ENCODE measurements around the gene VPS13D.
"Not testable (repeated sequence)": the region's sequence is repeated elsewhere in the genome, so short reads cannot be mapped to it uniquely, and the experiment has no call there.

VPS13D gene

DNA sequence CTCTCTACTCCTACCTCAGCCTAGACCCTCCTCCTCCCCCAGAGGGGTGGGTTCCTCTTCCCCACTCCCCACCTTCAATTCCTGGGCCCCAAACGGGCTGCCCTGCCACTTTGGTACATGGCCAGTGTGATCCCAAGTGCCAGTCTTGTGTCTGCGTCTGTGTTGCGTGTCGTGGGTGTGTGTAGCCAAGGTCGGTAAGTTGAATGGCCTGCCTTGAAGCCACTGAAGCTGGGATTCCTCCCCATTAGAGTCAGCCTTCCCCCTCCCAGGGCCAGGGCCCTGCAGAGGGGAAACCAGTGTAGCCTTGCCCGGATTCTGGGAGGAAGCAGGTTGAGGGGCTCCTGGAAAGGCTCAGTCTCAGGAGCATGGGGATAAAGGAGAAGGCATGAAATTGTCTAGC is 21.6 kb upstream of the VPS13D start:
- H3K4me1 Mint-ChIP-seq: peaks cover 55% of the 10 kb centered on the region

DNA sequence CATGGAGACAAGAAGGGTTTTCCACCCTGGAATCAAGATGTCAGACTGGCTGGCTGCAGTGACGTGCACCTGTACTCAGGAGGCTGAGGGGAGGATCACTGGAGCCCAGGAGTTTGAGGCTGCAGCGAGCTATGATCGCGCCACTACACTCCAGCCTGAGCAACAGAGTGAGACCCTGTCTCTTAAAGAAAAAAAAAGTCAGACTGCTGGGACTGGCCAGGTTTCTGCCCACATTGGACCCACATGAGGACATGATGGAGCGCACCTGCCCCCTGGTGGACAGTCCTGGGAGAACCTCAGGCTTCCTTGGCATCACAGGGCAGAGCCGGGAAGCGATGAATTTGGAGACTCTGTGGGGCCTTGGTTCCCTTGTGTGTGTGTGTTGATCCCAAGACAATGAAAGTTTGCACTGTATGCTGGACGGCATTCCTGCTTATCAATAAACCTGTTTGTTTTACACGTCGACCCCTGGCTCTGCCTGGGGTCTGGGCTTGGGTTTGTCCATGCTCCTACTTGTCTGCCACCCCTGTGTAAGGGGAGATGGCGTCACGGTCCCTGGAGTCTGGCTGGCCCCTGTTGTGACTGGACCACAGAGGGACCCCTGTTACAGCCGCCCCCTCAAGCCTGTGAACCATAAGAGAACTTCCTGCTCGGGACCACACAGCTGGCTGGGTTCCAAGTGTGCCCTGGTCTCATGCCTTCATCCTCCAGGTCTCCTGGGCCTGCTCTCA is 20.9 kb upstream of the VPS13D start:
- Mint-ChIP-seq H3K27ac (peak overlapping the region; percentile 46), H3K4me1 (peaks cover 49% of the 10 kb centered on the region), H3K36me3 (peaks cover 4% of the 10 kb centered on the region), H3K4me3 (no peak overlapping the region), H3K27me3 (no peaks in the 10 kb centered on the region), H3K9me3 (no peaks in the 10 kb centered on the region)

More for the DNA sequence above, 21.6 kb upstream of the VPS13D start:
- H3K27me3 Mint-ChIP-seq: no peaks in the 10 kb centered on the region
- peak overlapping the region; percentile 69 for H3K27ac Mint-ChIP-seq
- H3K9me3 Mint-ChIP-seq: no peaks in the 10 kb centered on the region
- H3K4me3 Mint-ChIP-seq: no peak overlapping the region
- H3K36me3 Mint-ChIP-seq: peaks cover 6% of the 10 kb centered on the region

DNA sequence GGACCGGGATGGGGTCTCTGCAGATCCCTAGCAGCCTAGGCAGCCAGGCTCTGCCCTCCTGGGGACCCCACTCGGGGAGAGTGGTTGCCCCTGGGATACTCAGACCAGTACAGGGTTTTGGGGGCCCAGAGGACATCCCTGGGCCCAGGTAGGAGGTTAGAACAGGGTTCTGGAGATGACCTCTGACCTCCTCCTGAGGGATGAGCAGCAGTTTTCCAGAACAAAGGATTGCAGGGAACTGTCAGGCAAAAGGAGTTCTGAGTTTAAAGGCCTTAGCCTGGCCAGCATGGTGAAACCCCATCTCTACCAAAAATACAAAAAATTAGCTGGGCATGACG is 20.4 kb upstream of the VPS13D start:
- H3K4me3 Mint-ChIP-seq: no peak overlapping the region
- H3K4me1 Mint-ChIP-seq: peaks cover 43% of the 10 kb centered on the region

DNA sequence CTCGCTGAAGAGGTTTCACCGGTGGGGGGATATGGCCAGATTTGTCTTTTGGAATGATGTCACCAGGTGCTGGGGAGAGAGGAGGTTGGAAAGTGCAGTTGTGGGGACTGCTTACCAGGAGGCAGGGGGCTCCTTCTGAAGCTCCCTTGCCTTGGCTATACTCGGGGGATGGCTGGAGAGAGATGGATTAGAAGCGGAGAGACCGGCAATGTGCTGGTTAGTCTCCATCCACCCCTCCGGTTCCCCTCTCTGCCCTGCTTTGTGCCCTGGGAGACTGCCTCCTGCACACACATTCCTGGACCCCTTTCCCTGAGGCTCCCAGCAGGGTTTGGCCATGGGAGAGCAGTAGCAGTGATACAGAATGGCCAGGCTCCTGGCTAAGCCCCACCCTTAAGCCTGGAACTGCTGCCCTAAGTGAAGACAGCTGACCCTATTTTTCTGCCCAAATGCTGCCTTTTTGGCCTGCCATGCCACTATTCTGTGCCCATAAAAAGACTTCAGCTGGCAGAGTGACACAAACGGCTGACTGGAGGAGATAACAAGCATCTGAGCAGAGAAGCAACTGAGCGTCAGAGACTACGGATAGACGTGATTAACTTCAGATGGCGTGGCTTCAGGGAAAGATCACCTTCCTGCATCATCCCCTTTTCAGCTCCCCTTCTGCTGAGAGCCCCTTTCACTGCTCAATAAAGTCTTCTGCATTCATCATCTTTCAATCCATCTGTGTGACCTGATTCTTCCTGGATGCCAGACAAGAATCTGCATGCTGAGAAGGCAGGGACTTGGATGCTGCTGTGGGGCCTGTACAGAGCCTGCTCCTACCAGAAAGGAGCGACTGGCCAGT is 14.5 kb upstream of the VPS13D start:
- no peaks in the 10 kb centered on the region for H3K9me3 Mint-ChIP-seq
- no peaks in the 10 kb centered on the region for H3K27me3 Mint-ChIP-seq
- H3K4me1 Mint-ChIP-seq: peaks cover 11% of the 10 kb centered on the region
- no peaks in the 10 kb centered on the region for H3K36me3 Mint-ChIP-seq
- H3K4me3 Mint-ChIP-seq: no peak overlapping the region
- H3K27ac Mint-ChIP-seq: no peak overlapping the region

More for the DNA sequence above, 20.4 kb upstream of the VPS13D start:
- Mint-ChIP-seq H3K36me3 (peaks cover 4% of the 10 kb centered on the region), H3K27ac (no peak overlapping the region), H3K27me3 (no peaks in the 10 kb centered on the region), H3K9me3 (no peaks in the 10 kb centered on the region)

DNA sequence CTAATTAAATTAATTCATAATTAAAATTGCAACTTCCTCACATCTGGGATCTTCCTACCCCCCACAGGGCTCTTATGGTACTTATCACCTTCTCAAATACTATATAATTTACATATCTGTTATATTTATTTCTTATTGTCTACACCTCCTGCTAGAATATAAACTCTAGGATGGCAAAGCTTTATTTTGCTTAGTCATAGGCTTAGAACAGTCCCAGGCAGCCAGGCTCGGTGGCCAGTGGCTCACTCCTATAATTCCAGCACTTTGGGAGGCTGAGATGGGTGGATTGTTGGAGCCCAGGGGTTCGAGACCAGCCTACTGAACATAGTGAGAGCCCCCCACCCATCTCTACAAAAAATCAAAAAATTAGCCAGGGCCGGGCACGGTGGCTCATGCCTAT is 10.0 kb upstream of the VPS13D start:
- Mint-ChIP-seq H3K9me3 (no peaks in the 10 kb centered on the region), H3K36me3 (peaks cover 4% of the 10 kb centered on the region), H3K27ac (no peak overlapping the region), H3K4me3 (no peak overlapping the region), H3K4me1 (no peaks in the 10 kb centered on the region), H3K27me3 (peaks cover 2% of the 10 kb centered on the region)

DNA sequence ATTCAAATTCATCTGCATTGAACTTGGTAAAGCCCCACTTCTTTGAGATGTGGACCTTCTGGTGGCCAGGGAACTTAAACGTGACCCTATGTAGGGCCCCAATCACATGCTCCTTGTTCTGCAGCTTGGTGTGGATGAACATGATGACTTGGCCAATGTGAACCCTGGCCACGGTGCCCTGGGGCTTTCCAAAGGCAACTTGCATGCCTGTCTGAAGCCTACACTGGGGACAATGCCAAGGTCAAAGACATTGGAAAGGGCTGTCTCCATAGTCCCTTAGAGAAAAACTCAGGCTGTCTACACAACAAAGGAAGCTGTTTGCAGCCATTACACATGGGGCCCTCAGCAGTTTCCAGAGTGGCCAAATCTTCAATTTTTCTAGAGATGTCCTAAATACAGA is 8.9 kb upstream of the VPS13D start:
- H3K36me3 Mint-ChIP-seq: peaks cover 4% of the 10 kb centered on the region
- H3K9me3 Mint-ChIP-seq: no peaks in the 10 kb centered on the region
- H3K27ac Mint-ChIP-seq: no peak overlapping the region
- peaks cover 2% of the 10 kb centered on the region for H3K27me3 Mint-ChIP-seq
- H3K4me1 Mint-ChIP-seq: no peaks in the 10 kb centered on the region
- no peak overlapping the region for H3K4me3 Mint-ChIP-seq

DNA sequence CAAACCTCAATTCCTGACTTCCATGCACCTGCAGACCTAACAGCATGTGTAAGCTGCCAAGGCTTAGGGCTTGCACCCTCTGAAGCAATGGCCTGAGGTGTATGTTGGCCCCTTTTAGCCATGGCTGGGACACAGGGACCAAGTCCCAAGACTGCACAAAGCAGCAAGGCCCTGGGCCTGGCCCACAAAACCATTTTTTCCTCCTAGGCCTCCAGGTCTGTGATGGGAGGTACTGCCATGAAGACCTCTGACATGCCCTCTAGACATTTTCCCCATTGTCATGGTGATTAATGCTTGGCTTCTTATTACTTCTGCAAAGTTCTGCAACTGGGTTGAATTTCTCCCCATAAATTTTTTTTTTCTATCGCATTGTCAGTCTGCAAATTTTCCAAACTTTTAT is 7.1 kb upstream of the VPS13D start:
- not testable (repeated sequence) for H3K4me3 Mint-ChIP-seq, H3K9me3 Mint-ChIP-seq, H3K27ac Mint-ChIP-seq, H3K27me3 Mint-ChIP-seq, H3K4me1 Mint-ChIP-seq, H3K36me3 Mint-ChIP-seq

DNA sequence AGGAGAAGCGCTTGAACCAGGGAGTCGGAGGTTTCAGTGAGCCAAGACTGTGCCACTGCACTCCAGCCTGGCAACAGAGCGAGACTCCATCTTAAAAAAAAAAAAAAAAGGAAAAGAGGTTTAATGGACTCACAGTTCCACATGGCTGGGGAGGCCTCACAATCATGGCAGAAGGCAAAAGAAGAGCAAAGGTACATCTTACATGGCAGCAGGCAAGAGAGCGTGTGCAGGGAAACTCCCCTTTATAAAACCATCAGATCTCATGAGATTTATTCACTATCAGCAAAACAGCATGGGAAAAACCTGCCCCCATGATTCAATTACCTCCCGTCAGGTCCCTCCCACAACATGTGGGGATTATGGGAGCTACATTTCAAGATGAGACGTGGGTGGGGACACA is 5.7 kb upstream of the VPS13D start:
- not testable (repeated sequence) for H3K4me3 Mint-ChIP-seq, H3K27ac Mint-ChIP-seq, H3K36me3 Mint-ChIP-seq, H3K4me1 Mint-ChIP-seq, H3K27me3 Mint-ChIP-seq, H3K9me3 Mint-ChIP-seq

DNA sequence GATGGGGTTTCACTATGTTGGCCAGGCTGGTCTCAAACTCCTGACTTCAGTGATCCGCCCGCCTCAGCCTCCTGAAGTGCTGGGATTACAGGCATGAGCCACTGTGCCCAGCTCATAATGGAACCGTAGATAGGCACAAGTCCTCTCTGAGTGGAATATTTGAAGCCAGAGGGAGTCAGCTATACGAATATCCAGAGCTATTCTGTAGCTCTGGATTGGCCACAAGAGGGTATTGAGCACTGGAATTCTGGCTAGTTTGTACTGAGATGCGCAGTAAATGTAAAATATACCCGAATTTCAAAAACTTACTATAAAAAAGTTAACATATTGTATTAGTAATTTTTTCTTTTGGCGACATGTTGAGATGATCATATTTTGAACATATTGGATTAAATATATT is 851 bp upstream of the VPS13D start:
- Mint-ChIP-seq H3K4me1 (peaks cover 17% of the 10 kb centered on the region), H3K27me3 (no peaks in the 10 kb centered on the region), H3K4me3 (peak overlapping the region; percentile 82), H3K27ac (no peak overlapping the region), H3K36me3 (no peaks in the 10 kb centered on the region), H3K9me3 (no peaks in the 10 kb centered on the region)

DNA sequence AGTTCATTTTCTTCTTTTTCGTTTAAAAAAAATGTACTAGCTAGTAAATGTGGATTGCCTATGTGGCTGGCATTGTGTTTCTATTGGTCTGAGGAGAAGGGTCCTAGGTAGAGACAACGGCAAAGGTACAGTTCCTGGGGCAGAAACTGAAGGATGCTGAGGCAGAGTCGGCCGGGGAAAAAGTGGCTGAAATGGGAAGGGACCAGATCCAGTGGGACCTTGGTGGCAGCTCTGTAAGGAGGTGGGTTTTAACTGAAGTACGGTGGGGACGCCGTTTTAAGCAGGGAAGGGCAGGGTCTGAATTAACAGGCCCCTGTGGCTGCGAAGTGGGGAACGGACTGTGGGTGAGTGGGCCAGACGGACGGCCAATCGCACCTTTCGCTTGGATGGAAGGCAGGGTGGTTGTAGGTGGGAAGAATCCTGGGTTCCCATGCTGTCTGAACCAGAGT is 420 bp upstream of the VPS13D start:
- H3K36me3 Mint-ChIP-seq: no peaks in the 10 kb centered on the region
- H3K9me3 Mint-ChIP-seq: no peaks in the 10 kb centered on the region
- H3K27ac Mint-ChIP-seq: peak overlapping the region; percentile 30
- peak overlapping the region; percentile 82 for H3K4me3 Mint-ChIP-seq
- no peaks in the 10 kb centered on the region for H3K27me3 Mint-ChIP-seq
- H3K4me1 Mint-ChIP-seq: peaks cover 20% of the 10 kb centered on the region

DNA sequence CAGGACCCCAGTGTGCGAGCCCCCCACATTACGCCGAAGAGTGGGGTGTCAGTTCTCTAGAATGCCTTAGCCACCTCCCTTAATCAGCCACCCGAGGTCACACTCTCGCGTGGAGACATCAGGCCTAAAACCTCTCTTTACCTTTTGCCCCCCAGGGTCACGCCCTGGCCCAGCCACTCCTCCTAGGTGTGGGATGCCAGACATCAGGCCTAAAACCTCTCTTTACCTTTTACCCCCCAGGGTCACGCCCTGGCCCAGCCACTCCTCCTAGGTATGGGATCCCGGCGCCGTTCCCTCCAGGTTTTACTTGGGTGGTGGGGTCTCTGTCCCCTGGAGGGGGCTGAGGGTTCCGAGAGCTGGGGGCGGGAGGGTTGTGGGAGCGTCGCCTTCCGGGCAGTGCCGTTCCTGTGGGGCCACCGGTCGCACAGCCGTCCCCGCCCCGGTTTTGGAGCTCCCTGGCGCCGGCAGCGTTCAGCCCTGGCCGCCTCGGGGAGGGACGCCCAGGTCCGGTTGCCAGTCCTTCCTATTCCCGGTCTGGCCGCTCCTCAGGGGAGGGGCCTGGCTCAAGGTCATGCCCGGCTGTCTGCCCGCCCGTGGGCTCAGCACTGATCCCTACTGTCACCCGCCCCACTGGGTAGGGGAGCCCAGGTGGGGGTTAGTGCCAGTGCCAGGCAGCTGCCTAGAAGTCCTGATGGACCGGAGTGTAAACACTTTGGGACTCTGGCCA is 882 bp downstream of the VPS13D start:
- no peaks in the 10 kb centered on the region for H3K27me3 Mint-ChIP-seq
- peak overlapping the region; percentile 88 for H3K4me3 Mint-ChIP-seq
- H3K4me1 Mint-ChIP-seq: peaks cover 23% of the 10 kb centered on the region
- H3K9me3 Mint-ChIP-seq: no peaks in the 10 kb centered on the region
- H3K36me3 Mint-ChIP-seq: peaks cover 2% of the 10 kb centered on the region
- peak overlapping the region; percentile 70 for H3K27ac Mint-ChIP-seq

DNA sequence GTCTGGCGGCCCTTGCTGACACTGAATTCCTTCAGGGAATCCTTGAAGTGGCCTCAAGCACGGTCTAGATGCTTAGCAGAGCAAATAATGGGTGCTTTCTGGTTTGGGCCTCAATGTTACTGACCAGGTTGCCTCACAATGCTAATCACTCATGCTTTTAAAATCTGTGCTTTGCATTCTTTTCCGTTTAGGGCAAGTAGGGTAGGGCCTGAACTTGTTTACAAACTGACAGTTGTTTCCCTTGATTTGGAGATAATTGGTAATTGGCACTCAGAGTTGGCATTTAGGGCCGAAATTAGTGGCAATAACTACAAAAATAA is 1.4 kb downstream of the VPS13D start:
- Mint-ChIP-seq H3K4me1 (peaks cover 27% of the 10 kb centered on the region), H3K27ac (peak overlapping the region; percentile 30), H3K36me3 (peaks cover 2% of the 10 kb centered on the region), H3K27me3 (no peaks in the 10 kb centered on the region), H3K4me3 (peak overlapping the region; percentile 88), H3K9me3 (no peaks in the 10 kb centered on the region)

DNA sequence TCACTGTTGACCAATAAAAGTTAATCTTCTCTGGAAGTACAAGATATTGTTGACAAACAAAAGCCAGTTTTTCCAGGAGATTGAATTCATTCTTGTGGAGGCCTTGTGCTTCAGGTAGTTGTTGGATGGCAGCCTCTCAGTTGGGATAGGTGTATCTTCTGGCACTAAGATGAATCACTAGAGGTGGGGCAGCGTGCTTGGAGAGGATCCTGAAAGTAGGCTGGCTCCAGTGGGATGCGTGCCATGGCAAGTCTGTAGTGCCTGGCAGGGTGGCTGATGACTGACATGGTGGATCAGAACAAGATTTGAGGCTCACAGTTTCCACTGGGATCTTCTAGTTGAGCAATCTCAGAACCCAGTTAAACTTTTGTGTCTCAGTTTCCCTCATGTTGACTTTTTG is 2.4 kb downstream of the VPS13D start:
- no peak overlapping the region for H3K27ac Mint-ChIP-seq
- H3K4me1 Mint-ChIP-seq: peaks cover 31% of the 10 kb centered on the region
- H3K27me3 Mint-ChIP-seq: no peaks in the 10 kb centered on the region
- peaks cover 7% of the 10 kb centered on the region for H3K36me3 Mint-ChIP-seq
- peak overlapping the region; percentile 66 for H3K4me3 Mint-ChIP-seq
- H3K9me3 Mint-ChIP-seq: no peaks in the 10 kb centered on the region

DNA sequence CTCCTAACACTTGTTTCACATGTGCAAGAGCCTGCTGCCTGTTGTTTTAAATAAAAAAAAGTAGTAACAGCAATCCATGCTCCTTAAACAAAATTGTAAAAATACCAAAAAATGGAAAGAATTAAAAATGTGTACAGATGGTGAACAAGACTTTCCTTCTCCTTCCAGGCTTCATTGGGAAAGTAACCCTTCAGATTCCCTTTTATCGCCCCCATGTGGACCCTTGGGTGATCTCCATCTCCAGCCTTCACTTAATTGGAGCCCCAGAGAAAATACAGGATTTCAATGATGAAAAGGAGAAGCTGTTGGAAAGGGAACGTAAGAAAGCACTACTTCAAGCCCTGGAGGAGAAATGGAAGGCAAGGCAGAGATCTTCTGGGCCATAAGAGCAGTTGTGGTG is 14.2 kb downstream of the VPS13D start:
- peaks cover 6% of the 10 kb centered on the region for H3K4me1 Mint-ChIP-seq
- no peak overlapping the region for H3K27ac Mint-ChIP-seq
- H3K9me3 Mint-ChIP-seq: no peaks in the 10 kb centered on the region
- H3K36me3 Mint-ChIP-seq: peaks cover 5% of the 10 kb centered on the region
- no peak overlapping the region for H3K4me3 Mint-ChIP-seq
- no peaks in the 10 kb centered on the region for H3K27me3 Mint-ChIP-seq

DNA sequence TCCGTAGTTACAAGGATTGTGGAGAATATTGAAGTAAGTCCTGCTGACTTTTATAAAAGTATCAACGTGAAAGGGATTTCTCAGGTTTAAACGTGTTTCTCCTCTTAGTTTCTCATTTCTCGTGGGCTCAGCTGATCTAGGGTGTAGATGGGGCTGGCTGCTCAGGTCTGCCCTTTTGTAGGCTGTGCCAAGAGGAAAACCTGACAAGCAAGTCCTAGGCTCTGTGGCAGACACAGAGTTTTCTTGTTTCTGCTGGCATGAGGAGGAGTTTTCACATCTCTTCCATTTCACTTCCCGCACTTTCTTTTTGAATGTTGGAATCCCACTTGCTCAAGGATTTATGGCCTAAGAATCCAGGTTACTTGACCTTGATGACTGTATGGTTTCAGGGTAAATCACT is 14.8 kb downstream of the VPS13D start:
- no peaks in the 10 kb centered on the region for H3K9me3 Mint-ChIP-seq
- H3K27me3 Mint-ChIP-seq: no peaks in the 10 kb centered on the region
- H3K4me1 Mint-ChIP-seq: peaks cover 5% of the 10 kb centered on the region
- H3K4me3 Mint-ChIP-seq: no peak overlapping the region
- H3K36me3 Mint-ChIP-seq: peaks cover 5% of the 10 kb centered on the region
- H3K27ac Mint-ChIP-seq: no peak overlapping the region

DNA sequence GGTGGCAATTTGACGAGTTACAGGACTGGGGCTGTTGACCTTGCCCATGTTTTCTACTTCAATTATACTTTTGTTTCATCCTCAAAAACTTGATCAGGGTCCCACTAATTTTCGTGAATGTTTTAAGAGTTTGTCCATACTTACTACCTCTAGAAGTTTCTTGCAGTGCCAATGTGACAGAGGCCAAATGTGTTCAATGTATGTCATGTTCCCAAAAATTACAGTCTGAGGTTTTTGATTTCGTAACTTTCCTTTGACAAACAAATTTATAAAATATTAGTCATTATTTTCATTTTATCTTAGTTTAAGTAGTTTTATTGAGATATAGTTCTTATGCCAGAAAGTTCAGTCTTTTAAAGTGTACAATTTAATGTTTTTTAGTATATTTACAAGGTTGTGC is 15.3 kb downstream of the VPS13D start:
- H3K36me3 Mint-ChIP-seq: peaks cover 5% of the 10 kb centered on the region
- no peaks in the 10 kb centered on the region for H3K27me3 Mint-ChIP-seq
- H3K9me3 Mint-ChIP-seq: no peaks in the 10 kb centered on the region
- H3K4me3 Mint-ChIP-seq: no peak overlapping the region
- no peak overlapping the region for H3K27ac Mint-ChIP-seq
- peaks cover 5% of the 10 kb centered on the region for H3K4me1 Mint-ChIP-seq
